ENCODE measurements around the gene ATMIN.

Gene ATMIN

DNA sequence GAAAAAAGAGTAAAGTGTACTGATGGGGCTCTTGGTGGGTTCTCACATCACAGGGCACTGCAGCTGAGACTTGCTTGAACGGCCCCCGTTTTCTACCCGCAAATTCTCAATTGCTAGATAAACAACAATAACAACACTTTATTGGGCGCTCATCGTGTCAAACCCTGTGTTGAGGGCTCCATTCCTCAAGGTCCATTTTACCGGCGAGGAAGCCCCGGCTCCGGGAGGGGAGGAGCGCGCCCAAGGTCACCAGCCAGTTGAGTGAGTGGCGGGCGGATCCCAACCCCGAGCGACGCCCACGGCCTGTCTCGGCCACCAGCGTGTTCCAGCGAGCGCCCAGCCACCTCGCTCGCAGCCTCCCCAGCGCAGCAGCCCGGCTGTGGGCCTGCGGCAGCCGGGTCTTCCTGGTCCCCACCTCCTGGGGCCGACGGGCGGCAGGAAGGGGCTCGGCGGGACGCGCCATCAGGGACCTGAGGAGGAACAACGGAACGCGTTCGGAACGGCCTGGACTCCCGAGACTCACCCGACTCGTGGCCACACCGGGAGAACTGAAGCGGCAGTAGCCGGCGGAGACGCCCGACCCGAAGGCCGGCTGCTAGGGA lies 29.3 kb upstream of the ATMIN start:
- no peak for FAIRE-seq
- peak; percentile 37 for DNase-seq (ENCODE audit: low spot score)

GRCh38 chr16:81006813-81007695 lies 28.6 kb upstream of the ATMIN start, which contains the start of the genes CENPN and CMC2:
Gene CENPN (plus strand): TSS chr16:81007214. CDS start chr16:81011940, 4,726 bp downstream.
Gene CMC2 (minus strand): TSS chr16:81006885. CDS start chr16:80997394, 9,491 bp downstream.
- DNase-seq (ENCODE audit: low spot score), result peak; percentile 93
- FAIRE-seq, result no peak

- no peak for FAIRE-seq
- no peak for DNase-seq (ENCODE audit: low spot score)
These were observed 27.2 kb upstream of the ATMIN start for GRCh38 chr16:81008505-81008789.

DNA sequence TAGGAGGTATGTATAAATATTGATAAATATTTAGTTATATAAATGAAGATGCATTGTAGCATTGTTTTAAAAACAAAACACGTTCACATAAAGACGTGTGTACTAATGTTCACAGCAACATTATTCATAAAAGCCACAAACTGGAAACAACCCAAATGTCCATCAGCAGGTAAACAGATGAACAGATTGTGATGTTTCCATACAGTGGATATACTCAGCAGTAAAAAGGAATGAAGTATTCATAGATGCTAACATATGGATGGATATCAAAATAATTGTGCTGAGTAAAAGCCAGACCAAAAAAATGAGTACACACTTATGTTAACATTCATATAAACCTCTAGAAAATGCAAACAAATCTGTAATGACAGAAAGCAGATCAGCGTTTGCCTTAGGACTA lies 22.7 kb upstream of the ATMIN start:
- DNase-seq (ENCODE audit: low spot score), result no peak
- no peak for FAIRE-seq

DNA sequence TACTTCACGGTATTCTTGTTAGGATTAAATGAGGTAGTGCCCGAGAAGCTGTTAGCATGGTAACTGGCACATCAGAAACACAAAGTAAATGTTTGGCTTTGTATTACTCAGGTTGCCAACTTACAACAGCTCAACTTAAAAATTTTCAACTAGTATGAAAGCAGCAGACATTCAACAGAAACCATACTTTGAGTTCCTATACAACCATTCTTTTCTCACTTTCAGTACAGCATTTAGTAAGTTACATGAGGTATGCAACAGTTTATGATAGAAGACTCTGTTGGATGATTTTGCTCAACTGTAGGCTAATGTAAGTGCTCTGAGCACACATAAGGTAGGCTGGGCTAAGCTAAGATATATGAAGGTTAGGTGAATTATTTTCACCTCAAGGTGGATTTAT lies 21.0 kb upstream of the ATMIN start:
- no peak for FAIRE-seq

GRCh38 chr16:81018496-81018895 lies 17.1 kb upstream of the ATMIN start:
- no peak for DNase-seq (ENCODE audit: low spot score)
- FAIRE-seq, result no peak

More for the DNA sequence above, 21.0 kb upstream of the ATMIN start:
- DNase-seq (ENCODE audit: low spot score), result no peak

DNA sequence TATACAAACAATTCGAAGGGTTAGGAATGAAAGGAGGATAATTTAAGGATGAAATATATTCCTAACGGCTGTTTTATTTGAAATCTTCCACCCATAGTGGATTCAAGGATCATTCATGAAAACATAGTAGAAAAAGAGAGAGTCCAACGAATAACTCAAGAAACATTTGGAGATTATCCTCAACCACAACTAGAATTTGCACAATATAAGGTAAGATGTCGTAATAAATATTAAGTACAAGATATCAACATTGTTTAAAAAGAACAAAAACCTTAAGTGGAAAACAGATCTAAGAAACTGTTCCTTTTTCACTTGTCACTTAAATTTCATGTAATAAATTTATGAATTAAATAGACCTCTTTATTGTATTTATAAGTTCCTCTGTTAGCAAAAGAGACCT lies 9.2 kb upstream of the ATMIN start:
- FAIRE-seq (no peak), DNase-seq (ENCODE audit: low spot score) (no peak)

DNA sequence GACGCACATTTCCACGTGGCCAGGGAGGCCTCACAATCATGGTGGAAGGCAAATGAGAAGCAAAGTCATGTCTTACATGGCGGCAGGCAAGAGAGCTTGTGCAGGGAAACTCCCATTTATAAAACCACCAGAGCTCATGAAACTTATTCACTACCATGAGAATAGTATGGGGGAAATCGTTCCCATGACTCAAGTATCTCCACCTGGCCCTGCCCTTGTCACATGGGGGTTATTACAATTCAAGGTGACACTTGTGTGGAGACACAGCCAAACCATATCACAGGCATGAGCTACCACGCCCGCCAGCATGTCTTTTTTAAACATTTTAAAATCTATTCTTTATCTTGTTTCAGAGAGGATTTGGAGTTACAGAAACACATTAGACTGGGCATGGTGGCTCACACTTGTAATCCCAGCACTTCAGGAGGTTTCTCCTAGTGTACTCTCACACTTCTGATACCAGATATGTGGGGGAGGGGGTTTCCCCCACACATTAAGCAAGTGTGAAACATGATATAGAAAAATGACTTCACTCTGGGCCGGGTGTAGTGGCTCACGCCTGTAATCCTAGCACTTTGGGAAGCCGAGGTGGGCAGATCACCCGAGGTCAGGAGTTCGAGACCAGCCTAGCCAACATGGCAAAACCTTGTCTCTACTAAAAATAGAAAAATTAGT lies 5.6 kb upstream of the ATMIN start:
- FAIRE-seq, result no peak

GRCh38 chr16:81035975-81036750 lies 521 bp downstream of the ATMIN start:
- DNase-seq (ENCODE audit: low spot score), result no peak
- FAIRE-seq, result no peak

More for the DNA sequence above, 5.6 kb upstream of the ATMIN start:
- DNase-seq (ENCODE audit: low spot score), result no peak

GRCh38 chr16:81036751-81037350 lies 1.2 kb downstream of the ATMIN start:
- FAIRE-seq (no peak), DNase-seq (ENCODE audit: low spot score) (no peak)

DNA sequence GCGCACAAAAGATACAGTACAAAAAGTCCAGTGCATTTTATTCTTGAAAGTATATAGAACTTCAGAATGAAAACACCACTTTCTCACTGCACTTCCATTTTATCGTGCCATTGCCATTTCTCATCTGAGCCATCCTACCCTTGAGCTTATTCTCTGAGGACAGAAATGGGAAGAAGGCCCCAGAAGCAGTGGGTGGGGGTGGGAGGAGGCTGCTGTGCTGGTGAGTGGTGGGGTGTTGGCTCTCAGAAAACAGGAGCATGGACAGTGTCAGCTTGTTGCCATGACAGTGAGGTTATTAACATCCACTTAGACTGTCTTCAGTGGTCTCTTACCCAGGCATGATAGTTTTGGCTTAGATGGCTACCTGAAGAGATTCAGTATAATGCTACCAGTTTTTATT lies 4.5 kb downstream of the ATMIN start:
- FAIRE-seq, result no peak
- DNase-seq (ENCODE audit: low spot score), result no peak

DNA sequence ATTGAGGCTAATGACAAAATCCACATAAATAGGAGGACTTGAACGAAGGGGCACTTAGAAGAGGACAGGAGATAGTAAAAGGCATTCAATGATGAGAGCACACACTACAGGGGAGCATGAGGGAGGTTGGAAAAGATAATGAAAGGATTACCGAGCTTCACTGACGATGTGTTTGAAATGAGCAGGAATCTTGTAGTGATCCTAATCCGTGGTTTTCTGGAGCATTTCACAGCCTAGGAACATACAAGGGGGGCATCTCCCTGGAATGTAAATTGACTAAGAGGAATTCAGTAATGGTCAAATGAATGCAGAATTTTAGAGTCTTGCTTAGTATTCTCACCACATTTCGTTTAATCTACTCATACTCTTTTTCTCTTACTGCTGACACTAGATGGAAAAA lies 5.2 kb downstream of the ATMIN start:
- no peak for FAIRE-seq
- DNase-seq (ENCODE audit: low spot score), result no peak

GRCh38 chr16:81041696-81042095 lies 6.1 kb downstream of the ATMIN start:
- DNase-seq (ENCODE audit: low spot score) (no peak), FAIRE-seq (no peak)

DNA sequence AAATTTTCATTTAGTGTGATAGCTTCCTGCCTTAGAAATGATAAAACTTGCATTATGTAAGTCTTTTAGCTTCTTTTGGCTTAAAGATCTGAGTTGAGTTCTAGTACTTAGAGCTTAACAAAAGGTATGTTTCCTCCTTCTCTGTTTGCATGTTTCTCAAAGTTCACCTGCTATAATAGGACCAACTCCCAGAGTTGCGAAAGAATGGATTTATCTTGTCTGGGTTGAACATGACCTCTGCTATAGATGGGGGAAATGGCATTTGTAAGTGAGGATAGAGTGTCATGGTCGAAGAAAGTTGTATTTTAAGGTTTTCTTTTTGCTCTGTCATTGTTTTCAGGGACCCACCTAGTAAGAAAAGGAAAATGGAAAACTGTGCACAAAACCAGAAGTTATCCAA lies 7.2 kb downstream of the ATMIN start:
- DNase-seq (ENCODE audit: low spot score) (no peak), FAIRE-seq (no peak)

GRCh38 chr16:81053761-81054160 lies 18.1 kb downstream of the ATMIN start:
- DNase-seq (ENCODE audit: low spot score), result no peak
- no peak for FAIRE-seq

DNA sequence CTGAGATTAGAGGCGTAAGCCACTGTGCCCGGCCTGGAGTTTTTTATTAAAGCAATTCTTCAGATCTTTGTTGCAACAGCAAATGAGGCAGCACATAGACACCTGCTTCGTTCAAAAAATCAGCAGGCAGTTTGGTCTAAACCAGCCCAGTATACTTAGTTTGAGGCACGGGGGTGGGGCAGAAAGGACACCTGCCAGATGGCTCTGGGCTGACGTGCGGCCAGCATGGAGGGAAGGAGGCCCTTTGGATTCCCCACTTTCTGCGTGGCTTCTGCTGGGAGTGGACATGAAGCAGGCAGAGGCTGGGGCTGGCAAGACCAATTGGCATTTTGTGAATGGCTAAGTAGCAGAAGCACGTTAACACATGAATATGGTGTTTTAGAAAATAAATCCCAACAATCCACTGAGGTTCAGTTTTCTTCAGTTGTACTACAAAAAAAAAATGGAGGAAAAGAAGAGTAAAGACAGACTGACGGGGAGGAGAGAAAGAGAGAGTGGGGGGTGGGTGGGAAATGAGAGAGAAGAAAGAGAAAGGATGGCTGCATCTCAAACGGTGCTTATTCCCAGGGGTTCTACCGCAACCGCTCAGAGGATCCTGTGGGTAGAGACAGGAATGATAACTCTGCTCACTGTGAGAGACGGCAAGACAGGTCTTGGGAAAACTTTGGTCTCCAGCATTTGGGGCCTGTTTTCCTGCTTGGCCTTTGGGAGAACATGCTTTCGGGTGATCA lies 25.1 kb downstream of the ATMIN start:
- no peak for DNase-seq (ENCODE audit: low spot score)
- FAIRE-seq, result no peak

- FAIRE-seq, result no peak
These were observed 25.6 kb downstream of the ATMIN start for GRCh38 chr16:81061307-81061640.

DNA sequence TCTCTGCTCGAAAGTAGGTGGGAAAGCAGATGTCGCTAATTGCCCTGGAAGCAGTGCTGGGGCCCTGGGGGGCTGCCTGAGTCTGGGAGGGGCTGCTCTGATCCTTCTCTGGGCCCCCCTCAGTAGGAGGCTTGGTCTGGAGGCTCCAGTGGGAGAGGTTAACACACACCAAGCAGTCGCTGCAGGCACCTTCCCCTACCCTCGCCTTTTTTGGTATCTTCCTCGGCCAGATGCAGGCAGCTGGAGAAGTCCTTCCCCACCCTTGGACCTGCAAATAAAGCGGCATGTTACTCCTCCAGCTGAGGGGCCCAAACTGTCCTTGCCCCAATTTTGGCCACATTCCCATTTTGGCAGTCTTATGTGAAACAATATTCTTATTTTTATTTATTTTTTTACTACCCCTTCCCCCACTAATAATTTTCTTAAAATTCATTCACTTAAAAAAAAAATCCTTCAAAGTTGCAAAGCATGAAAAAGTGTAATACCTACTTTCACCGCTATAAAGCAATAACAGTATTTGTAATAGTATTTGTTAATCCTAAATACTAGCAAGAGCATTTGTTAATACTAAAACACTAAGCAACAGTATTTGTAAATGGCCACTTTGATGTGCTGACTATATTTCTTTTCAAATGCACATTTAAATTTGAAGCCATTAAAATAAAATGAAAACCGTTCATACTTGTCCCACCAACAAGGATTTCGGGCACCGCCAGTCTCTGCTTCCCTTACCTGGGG lies 26.4 kb downstream of the ATMIN start:
- DNase-seq (ENCODE audit: low spot score) (no peak), FAIRE-seq (no peak)

More at GRCh38 chr16:81061307-81061640, 25.6 kb downstream of the ATMIN start:
- DNase-seq (ENCODE audit: low spot score), result no peak

DNA sequence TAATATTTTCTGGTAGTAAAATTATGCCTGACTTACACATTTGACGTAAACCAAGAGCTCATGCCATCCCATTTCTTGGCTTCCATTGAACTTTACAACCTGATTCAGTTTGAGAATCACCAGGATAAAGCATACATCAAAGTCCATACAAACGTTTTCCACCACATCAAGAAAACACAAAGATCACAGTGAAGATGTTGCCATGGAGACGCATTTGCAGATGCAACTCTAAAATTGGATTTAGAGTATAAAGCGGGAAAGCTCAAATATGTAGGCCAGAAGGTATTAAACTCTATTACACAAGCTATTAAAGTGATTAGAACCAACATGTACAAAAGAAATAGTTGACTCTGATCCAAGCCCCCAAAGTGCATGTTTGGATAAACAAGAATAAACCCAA lies 31.0 kb downstream of the ATMIN start:
- FAIRE-seq, result no peak
- no peak for DNase-seq (ENCODE audit: low spot score)

GRCh38 chr16:81067166-81067565 lies 31.5 kb downstream of the ATMIN start:
- FAIRE-seq (no peak), DNase-seq (ENCODE audit: low spot score) (no peak)
